ENCODE results near the gene FGF18. TPM values are rescaled to one million over a fixed set of nuclear protein-coding genes. Genes with fewer than 3 reads are reported as not detected.

Gene FGF18
- total and polyA plus RNA-seq, 2 donors (not counting 3 experiments of a cell fraction or from before 2014, with no cell fraction given) = 0.04 to 0.27 TPM

GRCh38 chr5:171459839-171460238 lies 40.4 kb downstream of the FGF18 start:
- BruUV-seq (replicated peaks) = no TSS peak
- ChIA-PET POLR2A (no interaction called here), CTCF (interaction anchor here (1.0 kb wide), 1 partner anchor 19 kb away, joined by 3 read pairs; no protein-coding TSS in a partner anchor)
- no peaks in the 10 kb centered on the region for H3K9me3 ChIP-seq (replicated peaks; ENCODE audit: control insufficient read depth, insufficient read depth, low read length)
- H3K9ac ChIP-seq (replicated peaks; ENCODE audit: extremely low read depth, insufficient read depth, low read length) = no peak overlapping the region
- TF ChIP-seq EZH2 (IDR thresholded peaks at IDR 0.05; ENCODE audit: borderline replicate concordance, low read depth, low read length, severe bottlenecking) = no peak
- no peak for TF ChIP-seq POLR2A (IDR thresholded peaks at IDR 0.05; ENCODE audit: low read depth, low read length)
- no peak for TF ChIP-seq FOS (IDR thresholded peaks at IDR 0.05; ENCODE audit: borderline replicate concordance, insufficient read depth, low read length)
- TF ChIP-seq CTCF (IDR thresholded peaks at IDR 0.05; ENCODE audit: extremely low read depth in 1 of 2, insufficient read depth in 1 of 2, low read depth in 1 of 2, low read length in 2 of 2) = no peak
- TF ChIP-seq POLR2AphosphoS5 (IDR thresholded peaks at IDR 0.05; ENCODE audit: insufficient read depth, low read depth, low read length) = no peak
- TF ChIP-seq MYC (IDR thresholded peaks at IDR 0.05; ENCODE audit: low read depth, low read length) = no peak
- TF ChIP-seq MAX (IDR thresholded peaks at IDR 0.05; ENCODE audit: insufficient read depth, insufficient read length) = no peak
- TF ChIP-seq JUN (IDR thresholded peaks at IDR 0.05; ENCODE audit: borderline replicate concordance, insufficient read depth, insufficient read length, low read depth) = no peak
- TF ChIP-seq GATA2 (IDR thresholded peaks at IDR 0.05; ENCODE audit: insufficient read depth, insufficient read length, low read depth, low read length) = no peak
- H3K79me2 ChIP-seq (ENCODE audit: control insufficient read depth, insufficient read depth, low read length) = no peaks in the 10 kb centered on the region
- no peaks in the 10 kb centered on the region for H3K9me1 ChIP-seq (replicated peaks; ENCODE audit: control insufficient read depth, extremely low read depth, insufficient read depth, low read length)
- FAIRE-seq (no peak), DNase-seq (ENCODE audit: low read depth, low spot score) (no peak)
- intact Hi-C loops (cut with micrococcal nuclease) (no loop called here), dilution Hi-C loops (cut with MboI; ENCODE audit: extremely low pct_ligation_motif_present, low sequenced_read_pairs) (no loop called here)
- H2AFZ ChIP-seq (ENCODE audit: low read depth, low read length) = no peak overlapping the region
- H3K4me3 ChIP-seq (replicated peaks in 1 of 3; ENCODE audit: insufficient read depth in 1 of 3, low read depth in 1 of 3, low read length in 3 of 3) = no peak overlapping the region
- no peaks in the 10 kb centered on the region for H3K4me1 ChIP-seq (ENCODE audit: control insufficient read depth, extremely low read depth, insufficient read depth, low read length)
- no peak overlapping the region for H3K27ac ChIP-seq (ENCODE audit: insufficient read depth, low read depth, low read length)
- no peaks in the 10 kb centered on the region for H4K20me1 ChIP-seq (replicated peaks; ENCODE audit: control insufficient read depth, extremely low read depth, insufficient read depth, low read length)
- peaks cover 0 to 2% of the 10 kb centered on the region in 2 experiments for H3K27me3 ChIP-seq (ENCODE audit: control insufficient read depth in 2 of 2, insufficient read depth in 2 of 2, low read length in 2 of 2)
- H3K4me2 ChIP-seq (ENCODE audit: insufficient read depth, low read length) = no peak overlapping the region
- H3K36me3 ChIP-seq (ENCODE audit: control insufficient read depth in 2 of 2, extremely low read depth in 1 of 2, insufficient read depth in 2 of 2, low read length in 2 of 2) = no peaks in the 10 kb centered on the region

Data from endothelial cell of umbilical vein (primary cell).